Parathyroid adenoma (tissue), 2 donors: Measurements from ENCODE around the gene DSCAML1.

ENCODE experiments used
- H2AFZ ChIP-seq: fragments of 300-600 bp; sonication (generic); one replicate; pipeline ENCODE4 v1.7.0; 2017; ENCODE audit warnings: antibody characterized with exemption, mild to moderate bottlenecking
- H3K27ac ChIP-seq: fragments of 300-600 bp; sonication (generic); one replicate; pipeline ENCODE4 v1.7.0; 2017
- H3K27me3 ChIP-seq: fragments of 300-600 bp; sonication (generic); one replicate; pipeline ENCODE4 v1.7.0; 2017; ENCODE audit warnings: low read length; ENCODE audit not compliant: control insufficient read depth, insufficient read depth
- H3K36me3 ChIP-seq: fragments of 300-600 bp; sonication (generic); one replicate; pipeline ENCODE4 v1.7.0; 2017; ENCODE audit warnings: low read length; ENCODE audit not compliant: control insufficient read depth, insufficient read depth
- H3K4me1 ChIP-seq: fragments of 300-600 bp; sonication (generic); one replicate; pipeline ENCODE4 v1.7.0; 2017; ENCODE audit warnings: control low read depth
- H3K4me2 ChIP-seq: fragments of 300-600 bp; sonication (generic); one replicate; pipeline ENCODE4 v1.7.0; 2017; ENCODE audit warnings: low read length
- H3K4me3 ChIP-seq: fragments of 300-600 bp; sonication (generic); one replicate; pipeline ENCODE4 v1.7.0; 2017; ENCODE audit warnings: low read depth, low read length
- H3K79me2 ChIP-seq: fragments of 300-600 bp; sonication (generic); one replicate; pipeline ENCODE4 v1.7.0; 2017; ENCODE audit warnings: control low read depth
- H3K9ac ChIP-seq: fragments of 300-600 bp; sonication (generic); one replicate; pipeline ENCODE4 v1.7.0; 2017; ENCODE audit warnings: mild to moderate bottlenecking
- H3K9me3 ChIP-seq: fragments of 300-600 bp; sonication (generic); one replicate; pipeline ENCODE4 v1.7.0; 2017; ENCODE audit warnings: low read length; ENCODE audit not compliant: control insufficient read depth
- TF ChIP-seq, protein P1 (sequence below): fragments of 300-600 bp; sonication (generic); IDR thresholded peaks from one replicate; pipeline ENCODE4 v1.7.0; 2017; ENCODE audit warnings: antibody characterized with exemption, mild to moderate bottlenecking
- donor health status: primary hyperparathyroidism.

The DSCAML1 gene

DNA sequence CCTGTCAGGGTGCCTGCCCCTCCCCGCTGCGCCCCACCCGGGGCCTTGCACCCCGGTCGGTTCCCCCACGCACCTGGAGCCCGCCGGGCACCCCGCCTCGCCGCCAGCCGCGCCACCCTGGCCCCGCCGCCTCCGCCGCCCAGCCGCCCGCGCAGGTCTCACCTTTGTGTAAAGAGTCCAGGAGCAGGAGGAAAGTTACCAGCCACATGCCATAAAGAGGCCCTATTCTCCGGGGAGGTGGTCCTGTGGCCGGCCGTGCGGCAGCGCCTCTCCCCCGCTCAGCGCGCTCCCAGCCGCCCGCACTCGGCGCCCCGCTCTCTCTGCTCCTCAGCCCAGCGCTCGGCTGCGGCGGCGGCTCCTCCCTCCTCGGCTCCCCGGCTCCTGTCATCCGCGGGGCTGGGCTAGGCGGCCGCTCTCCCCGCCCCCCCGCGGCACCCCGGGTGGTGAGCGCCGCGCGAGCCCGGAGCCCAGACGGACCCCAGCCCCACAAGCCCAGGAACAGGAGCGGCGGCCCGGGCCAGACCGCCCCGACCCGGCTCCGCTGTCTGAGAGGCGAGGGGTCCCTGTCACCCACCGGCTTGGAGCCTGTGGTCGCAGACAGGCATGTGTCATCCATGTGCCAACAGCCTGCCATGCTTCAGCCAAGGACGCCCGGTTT, at the start of gene DSCAML1:
TSS of gene DSCAML1 (minus strand) at position 345 of the 658 bp plus-strand sequence. CDS start at position 208, 137 bp downstream.
- no peak within 1 kb of the TSS for H3K27ac ChIP-seq
- peak within 1 kb of the TSS; percentile 42 for H3K4me2 ChIP-seq
- no peak within 1 kb of the TSS for H3K4me3 ChIP-seq
- H2AFZ ChIP-seq: no peak within 1 kb of the TSS
- no peaks in the 10 kb centered on the region for H3K9me3 ChIP-seq
- no peaks in the 10 kb centered on the region for H3K27me3 ChIP-seq
- no peak within 1 kb of the TSS for H3K9ac ChIP-seq
- H3K79me2 ChIP-seq: no peaks in the 10 kb centered on the region
- no peaks in the 10 kb centered on the region for H3K36me3 ChIP-seq
- H3K4me1 ChIP-seq: no peaks in the 10 kb centered on the region
- TF ChIP-seq, protein P1, sequence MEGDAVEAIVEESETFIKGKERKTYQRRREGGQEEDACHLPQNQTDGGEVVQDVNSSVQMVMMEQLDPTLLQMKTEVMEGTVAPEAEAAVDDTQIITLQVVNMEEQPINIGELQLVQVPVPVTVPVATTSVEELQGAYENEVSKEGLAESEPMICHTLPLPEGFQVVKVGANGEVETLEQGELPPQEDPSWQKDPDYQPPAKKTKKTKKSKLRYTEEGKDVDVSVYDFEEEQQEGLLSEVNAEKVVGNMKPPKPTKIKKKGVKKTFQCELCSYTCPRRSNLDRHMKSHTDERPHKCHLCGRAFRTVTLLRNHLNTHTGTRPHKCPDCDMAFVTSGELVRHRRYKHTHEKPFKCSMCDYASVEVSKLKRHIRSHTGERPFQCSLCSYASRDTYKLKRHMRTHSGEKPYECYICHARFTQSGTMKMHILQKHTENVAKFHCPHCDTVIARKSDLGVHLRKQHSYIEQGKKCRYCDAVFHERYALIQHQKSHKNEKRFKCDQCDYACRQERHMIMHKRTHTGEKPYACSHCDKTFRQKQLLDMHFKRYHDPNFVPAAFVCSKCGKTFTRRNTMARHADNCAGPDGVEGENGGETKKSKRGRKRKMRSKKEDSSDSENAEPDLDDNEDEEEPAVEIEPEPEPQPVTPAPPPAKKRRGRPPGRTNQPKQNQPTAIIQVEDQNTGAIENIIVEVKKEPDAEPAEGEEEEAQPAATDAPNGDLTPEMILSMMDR: no peak

GRCh38 chr11:117843666-117844484, 46.9 kb upstream of the DSCAML1 start:
- Histone ChIP-seq H3K9me3 (no peaks in the 10 kb centered on the region), H3K9ac (no peak overlapping the region), H3K36me3 (no peaks in the 10 kb centered on the region), H3K27ac (no peak overlapping the region), H3K4me1 (no peaks in the 10 kb centered on the region), H2AFZ (no peak overlapping the region), H3K79me2 (no peaks in the 10 kb centered on the region), H3K4me2 (no peak overlapping the region), H3K27me3 (no peaks in the 10 kb centered on the region), H3K4me3 (no peak overlapping the region)
- TF ChIP-seq, protein P1: peak; percentile 90

DNA sequence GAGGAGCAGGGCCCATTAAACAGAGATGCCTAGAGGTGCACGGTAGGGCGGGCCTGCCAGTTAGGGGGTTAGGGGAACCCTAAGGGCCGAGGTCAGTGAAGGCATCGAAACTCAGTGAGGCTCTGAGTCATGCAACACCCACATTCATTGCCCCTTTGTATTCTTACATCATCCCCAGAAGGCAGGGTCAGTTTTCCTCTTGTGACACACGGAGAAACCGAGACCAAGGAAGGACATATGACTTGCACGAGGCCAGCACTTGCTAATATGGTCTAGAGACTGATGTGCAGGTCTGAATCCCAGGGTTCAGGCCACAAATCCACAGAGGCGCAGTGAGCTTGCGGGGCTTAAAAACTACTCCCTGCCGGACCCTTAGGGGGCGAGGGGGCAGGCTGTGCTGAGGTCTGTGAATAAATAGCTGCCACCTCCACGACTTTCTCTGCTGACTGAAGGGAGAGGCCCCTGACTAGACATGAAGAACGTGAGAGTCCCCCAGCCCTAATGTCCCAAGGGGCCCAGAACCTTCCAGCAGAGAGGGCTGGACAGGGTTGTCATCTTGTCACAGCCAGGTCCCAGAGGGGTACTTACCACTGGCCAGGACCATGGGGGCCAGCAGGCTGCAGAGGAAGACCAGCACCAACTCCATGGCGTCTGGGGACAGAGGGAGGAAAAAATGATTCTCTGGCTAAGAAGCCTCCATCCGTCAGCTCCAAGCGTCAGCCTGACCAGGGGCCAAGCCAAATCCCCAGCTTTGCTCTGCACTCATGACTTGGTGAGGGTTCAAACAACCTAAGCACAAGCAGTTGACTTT, 45.3 kb upstream of the DSCAML1 start:
- H3K36me3 ChIP-seq: no peaks in the 10 kb centered on the region
- H3K4me1 ChIP-seq: no peaks in the 10 kb centered on the region
- TF ChIP-seq, protein P1: no peak
- no peak overlapping the region for H3K9ac ChIP-seq
- no peak overlapping the region for H3K4me3 ChIP-seq
- no peak overlapping the region for H2AFZ ChIP-seq
- no peaks in the 10 kb centered on the region for H3K9me3 ChIP-seq
- H3K79me2 ChIP-seq: no peaks in the 10 kb centered on the region
- no peak overlapping the region for H3K4me2 ChIP-seq
- H3K27me3 ChIP-seq: no peaks in the 10 kb centered on the region
- H3K27ac ChIP-seq: no peak overlapping the region

DNA sequence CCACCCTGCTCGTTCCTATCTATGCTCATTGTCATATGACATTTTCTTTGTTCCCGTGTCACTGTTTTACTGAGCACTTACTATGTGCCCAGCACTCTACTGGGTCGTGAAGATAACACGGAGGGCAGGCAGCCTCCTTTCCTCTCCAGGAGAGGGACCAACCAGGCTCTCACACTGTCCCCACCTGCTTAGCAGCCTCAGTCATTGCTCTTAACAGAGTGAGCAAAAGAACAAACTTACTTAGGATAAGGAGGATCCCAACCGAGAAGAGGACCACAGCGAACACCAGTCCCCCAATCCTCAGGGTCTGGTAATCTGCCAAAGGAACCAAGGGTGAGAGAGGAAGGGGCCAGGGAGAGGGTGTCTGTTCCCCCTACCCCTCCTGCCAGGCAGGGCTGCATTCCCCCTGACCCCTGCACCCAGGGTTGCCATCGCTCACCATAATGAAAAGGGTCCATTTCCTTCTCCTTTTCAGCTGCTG, 44.6 kb upstream of the DSCAML1 start:
- TF ChIP-seq, protein P1: no peak
- Histone ChIP-seq H3K4me3 (no peak overlapping the region), H3K27me3 (no peaks in the 10 kb centered on the region), H3K27ac (no peak overlapping the region), H3K36me3 (no peaks in the 10 kb centered on the region), H3K4me1 (no peaks in the 10 kb centered on the region), H3K9me3 (no peaks in the 10 kb centered on the region), H3K4me2 (no peak overlapping the region), H2AFZ (no peak overlapping the region), H3K9ac (no peak overlapping the region), H3K79me2 (no peaks in the 10 kb centered on the region)
